ENCODE data around the gene APBB1.
"Not testable (repeated sequence)": the region's sequence is repeated elsewhere in the genome, so short reads cannot be mapped to it uniquely, and the experiment has no call there.

APBB1 gene

DNA sequence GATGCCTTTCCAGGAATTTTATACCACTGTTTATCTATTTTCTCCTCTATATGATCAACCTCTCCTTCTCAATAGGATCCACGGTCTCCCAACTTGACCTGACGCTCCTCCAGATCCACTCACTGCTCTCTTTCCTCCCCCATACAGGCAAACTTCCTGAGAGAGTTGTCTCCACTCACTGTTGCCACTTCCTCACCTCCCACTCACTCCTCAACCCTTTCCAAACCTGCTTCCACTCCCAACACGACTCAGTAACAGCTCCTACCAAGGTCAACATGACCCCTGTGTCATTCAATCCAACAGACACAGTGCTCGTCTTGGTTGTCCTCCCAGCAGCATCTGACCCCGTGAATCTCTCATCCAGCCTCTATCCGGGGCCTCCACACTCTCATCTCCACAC is 3.1 kb downstream of the APBB1 start:
- no peak for DNase-seq

DNA sequence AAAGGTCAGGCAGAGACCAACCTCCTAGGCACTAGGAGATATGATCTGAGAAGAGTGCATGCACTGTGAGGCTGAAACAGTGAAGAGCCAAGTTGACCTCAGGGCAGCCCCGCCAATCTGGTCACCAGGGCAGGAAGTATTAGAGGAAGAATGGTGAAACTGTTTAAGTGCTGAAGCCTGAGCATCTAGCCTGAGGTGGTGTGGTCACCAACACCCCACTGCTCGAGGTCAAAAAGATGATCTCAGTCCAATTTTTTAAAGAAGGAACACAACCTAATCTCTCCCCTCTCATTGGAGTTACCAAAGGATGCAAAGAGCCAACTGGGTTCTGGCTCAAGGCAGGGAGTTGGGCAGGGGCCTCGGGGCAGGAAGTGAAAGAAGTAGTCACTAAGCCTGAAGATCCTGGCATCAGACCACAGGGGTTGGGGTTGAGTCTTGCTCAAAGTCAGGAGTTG is 4.0 kb downstream of the APBB1 start:
- peak; percentile 15 for DNase-seq

DNA sequence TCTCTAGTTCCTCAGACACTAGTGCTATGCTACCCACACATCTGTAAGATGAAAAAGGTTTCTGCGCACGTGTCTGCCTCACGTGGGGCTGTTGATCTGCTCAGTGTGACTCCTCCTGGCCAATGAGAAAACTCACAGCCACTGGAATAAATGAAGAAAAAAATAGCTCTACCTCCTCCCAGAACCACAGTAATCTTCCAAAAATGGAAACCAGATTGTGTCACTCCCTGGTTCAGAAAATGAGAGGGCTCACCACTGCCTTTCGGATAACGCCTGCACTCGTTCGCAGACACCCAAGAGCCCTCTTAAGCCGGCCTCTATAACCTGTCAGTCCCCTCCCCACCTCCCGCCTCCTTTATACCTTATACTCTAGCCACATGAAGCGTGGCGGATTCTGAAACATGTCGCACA is 5.1 kb downstream of the APBB1 start:
- DNase-seq, result no peak

DNA sequence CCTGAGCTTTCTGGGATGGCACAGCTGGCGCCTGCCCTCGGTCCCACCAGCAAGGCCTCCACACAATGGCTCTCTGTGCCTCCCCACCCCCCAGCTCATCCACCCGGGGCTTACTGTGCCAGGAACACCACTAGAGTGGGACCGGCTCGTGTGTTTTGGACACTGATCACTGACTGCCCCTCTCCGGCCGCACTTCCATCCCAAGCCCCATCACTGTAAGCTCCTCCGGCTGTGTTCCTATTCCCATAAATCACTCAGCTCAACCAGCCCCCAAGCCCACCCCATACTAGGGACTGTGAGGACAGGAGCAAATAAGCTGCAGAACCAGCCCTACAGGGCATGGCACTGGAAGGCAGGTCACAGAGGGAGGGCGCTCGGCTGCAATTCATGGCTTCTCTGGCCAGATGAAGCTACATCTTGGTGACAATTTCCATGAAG is 7.3 kb downstream of the APBB1 start:
- no peak for DNase-seq

DNA sequence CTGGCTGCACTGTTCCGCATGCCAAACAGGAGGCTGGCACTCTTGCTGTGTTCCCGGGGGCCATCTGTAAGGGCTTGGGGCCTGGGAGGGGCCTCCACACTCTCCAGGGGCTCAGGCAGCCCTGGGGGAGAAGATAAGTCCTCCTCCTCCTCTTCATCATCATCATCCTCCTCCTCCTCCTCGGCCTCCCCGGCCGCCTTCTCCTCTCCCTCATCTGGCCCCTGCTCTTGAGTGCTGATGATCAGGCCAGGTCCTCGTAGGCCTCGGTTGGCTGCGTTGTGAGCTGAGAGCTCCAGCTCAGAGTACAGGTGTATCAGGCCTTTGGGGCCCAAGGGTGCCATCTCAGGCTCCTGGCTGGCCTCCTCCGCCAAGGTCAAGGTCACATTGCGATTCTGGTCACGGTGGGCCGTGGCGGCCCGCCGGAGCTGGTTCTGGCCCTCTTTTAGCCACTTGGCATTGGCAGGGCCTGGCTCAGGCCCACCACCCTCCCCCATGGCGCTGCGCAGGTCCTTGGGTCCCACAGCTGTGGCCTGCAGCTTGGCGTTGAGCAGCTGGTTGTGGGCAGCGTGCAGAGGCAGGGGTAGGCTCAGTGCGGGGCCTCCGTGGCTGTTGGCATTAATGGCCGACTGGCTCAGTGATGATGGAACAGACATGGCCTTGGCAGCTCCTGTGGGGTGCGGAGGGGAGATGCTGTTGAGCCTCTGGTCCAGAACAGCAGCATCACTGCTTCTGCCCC is 8.0 kb downstream of the APBB1 start:
- DNase-seq, result no peak

DNA sequence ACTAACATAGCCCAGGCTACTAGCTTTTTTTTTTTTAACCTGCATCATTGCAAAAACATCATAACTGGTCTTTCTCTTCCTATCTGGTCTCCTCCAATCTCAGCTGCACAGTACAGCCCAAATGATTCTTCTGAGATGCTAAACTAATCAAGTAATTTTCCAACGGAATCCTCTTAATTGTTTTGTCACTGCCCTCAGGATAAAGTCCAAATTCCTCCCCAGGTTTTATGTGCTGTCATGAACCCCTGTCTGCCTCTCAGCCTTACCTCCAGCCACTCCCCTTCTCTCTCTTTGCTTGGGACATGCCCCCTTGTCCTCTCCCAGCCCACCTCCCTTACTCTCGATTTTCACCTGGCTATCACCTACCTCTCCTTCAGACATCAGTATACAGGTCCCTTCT is 12.5 kb downstream of the APBB1 start:
- DNase-seq, result no peak

DNA sequence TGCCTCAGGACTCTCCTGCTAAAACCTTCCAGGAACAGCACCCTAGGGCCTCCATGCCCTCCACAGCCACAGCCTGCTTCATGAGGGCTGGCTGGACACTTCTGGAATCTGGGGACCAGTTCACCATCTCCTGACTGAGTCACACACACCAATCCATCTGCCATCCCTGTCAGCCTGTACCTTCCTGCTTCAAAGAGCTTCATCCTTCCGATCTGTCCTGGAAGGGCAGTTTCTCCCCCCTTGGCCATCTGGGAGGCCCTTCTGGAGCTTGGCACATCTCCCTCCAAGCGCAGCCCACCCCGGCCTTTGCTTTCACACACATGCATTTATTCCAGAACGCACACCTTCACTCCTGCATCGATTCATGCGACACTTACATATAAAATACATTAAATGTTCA is 13.0 kb downstream of the APBB1 start:
- DNase-seq, result no peak

DNA sequence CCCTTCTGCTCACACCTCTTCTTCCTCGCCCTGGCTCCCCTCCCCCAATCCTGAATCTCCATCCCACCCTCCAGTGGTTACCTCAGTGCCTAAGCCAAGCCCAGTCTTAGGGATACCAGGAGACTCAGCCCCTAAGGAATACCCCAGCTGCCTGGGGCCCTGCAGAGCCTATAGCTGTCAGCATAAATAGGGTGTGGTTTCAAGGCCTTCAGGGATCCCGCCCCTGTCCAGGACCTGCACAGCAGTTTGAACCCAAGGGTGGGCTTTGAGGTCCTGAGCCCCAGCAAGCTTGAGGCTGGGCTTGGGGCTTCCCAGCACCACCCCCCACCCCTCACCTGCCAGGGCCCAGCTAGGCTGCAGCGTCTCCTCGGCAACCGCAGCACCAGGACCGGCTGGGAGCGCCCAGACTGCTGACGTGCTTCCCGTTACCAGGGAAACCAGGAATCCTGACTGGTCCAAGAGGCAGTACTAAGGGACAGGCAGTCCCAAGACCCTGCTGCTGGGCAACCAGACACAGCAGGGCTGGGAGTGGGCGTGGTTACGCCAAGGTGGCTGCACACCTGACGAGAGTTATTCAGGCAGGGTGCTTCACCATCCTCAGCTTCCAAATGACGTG is 13.7 kb downstream of the APBB1 start:
- DNase-seq, result no peak

DNA sequence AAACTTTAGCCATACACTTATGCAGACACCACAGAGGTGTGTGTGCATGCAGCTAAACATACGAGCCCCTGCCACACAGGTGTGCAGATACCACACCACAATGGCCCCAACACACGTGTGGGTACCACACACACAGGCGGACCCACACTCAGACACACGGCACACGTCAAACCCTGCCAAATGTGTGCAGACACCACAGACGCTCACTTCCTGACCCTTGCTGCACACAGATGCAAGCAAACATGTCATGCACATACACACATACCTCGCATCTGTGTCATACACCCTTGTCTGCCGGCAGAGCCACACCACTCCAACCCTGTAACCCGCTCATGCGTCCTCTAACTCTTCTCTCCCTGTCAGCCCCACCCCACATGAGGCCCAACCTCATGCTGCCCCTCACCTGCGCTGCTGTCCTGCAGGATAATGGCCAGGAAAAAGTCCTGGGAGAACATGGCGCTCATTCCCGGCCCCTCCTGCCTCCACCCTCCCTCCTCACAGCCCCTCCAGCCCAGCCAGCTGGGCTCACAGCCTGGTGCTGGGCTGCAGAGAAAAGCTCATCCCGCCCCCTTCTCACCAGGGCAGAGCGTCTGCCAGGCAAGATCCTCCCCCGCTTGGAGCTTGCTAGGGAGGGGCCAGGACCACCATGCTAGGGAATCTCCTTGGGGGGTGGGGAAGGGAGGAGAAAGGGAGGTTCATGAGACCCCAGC is 14.4 kb downstream of the APBB1 start:
- DNase-seq, result no peak

DNA sequence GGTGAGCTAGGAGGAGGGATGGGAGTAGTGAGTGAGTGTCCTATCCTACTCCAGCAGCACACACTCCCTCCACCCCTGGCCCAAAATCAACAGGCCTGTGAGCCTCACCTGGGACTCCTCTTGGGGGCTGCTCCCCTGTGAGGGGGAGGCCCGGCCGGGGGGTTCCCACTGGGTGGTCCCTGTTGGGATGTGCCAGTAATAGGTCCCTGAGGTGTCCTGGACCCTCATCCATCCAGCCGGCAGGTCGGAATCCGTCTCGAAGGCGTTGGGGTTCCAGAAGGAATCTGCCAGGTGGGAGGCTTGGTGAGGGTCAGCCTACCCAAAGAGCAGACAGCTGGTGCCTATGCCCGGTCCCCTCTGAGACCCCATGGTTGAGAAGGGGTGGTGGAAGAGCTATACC is 15.4 kb downstream of the APBB1 start:
- no peak for DNase-seq

DNA sequence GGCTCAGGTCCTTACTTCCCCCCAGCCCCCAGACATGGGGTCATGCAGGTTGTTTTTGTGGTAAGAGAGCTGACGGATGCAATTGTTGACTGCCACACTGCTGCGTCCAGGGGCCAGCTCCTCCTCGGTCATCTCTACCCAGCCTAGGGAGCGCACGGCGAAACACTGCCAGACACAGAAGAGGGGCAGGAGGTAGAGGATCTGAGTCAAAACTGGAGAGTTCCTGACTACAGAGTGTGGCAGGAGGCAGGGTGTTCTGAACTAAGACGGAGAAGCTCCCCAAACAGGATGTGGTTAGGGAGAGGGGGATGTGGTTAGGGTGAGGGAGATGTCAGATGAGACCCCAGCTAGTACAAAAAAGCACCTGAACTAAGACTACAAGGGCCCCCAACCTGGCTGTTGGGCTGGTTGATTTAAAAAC is 16.3 kb downstream of the APBB1 start:
- peak; percentile 56 for DNase-seq

DNA sequence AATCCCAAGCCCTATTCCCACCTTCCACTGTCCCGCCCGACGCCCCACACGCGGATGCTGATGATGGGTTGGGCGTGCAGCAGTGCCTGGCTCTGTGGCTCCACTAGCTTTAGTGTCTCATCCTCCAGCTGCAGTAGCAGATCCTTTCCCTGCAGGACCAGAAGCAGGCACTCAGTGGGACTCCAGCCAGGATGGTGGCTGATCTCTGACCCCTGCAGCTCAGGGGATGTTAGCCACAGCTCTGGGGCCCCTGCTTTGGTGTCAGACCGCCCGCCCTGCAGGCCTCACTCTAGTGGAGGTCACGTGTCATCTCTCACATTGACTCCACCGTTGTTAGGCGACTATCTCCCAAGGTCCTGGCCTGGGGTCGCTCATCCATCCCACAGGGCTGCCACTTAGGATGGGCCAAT is 16.8 kb downstream of the APBB1 start:
- no peak for DNase-seq

DNA sequence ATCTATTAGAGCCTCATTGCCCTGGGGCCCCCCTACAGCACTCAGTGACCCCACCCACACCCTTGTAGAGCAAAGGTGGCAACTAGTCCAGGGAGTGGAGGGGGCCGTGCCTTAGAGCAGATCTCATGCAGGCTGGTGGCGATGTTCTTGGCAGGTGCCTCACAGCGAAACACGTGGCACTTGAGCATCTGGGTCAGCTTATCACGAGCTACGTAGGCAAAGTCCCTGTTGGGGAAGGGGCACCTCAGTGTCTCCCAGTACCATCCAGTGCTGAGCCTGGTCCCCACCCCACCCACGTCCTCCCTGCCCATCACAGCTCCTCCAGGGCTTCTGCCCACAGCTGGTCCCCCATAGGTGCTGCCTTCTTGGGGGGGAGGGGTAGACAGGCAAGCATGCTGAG is 17.4 kb downstream of the APBB1 start:
- no peak for DNase-seq

DNA sequence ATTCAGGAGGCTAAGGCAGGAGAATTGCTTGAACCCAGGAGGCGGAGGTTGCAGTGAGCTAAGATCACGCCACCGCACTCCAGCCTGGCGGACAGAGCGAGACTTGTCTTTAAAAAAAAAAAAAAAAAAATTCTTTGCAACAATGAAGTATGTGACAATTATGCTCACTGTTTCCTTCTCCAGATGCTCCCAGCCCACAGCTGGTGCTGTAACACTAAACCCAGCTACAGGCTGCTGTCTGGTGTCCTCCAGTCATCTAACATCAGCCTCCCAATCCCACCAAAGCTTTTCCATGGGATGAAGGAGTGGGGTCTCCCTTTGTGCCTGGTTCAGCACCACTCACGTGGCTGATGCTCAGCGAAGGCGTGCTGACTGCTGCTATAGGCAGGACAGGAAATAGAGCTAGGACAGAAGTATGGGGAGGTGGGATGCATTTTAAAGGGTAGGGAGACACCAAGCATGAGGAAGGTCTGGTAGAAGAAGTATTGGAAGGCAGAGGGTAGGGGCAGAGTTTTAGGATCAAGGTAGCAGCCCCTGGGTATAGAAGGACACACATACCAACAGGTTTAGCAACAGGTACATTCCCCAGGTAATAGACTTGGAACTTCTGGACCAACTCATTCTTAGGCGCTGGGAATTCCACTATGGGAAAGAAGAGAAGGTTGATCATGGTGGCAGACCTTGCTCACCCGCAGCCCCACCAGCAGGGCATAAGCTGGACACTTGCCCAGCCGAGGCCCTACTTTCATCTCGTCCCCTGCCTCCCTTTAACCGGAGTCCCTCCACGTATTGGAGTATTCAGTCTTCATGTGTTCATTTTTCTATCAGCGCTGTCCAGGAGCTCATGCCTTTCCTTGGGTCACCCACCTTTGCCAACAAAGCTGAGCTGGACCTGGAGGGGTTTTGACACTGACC is 18.2 kb downstream of the APBB1 start:
- no peak for DNase-seq

DNA sequence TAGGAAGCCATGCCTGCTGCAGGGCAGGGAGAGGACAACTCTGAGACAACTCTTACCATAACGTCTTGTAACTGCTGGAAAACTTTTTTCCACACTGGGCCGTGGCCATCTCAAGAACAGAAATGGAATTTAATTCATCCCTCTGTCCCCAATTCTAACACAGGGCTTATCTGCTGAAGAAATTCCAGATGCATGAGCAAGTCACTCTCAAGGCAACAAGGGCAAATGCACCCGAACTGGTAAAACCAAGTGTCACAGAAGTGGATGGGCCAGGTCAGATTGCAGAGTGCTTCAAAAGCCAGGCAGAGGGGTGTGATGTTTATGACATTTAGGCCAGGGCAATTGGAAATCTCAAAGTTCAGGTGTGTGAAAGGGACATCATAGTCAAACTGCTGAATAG is 21.3 kb downstream of the APBB1 start:
- DNase-seq, result no peak

DNA sequence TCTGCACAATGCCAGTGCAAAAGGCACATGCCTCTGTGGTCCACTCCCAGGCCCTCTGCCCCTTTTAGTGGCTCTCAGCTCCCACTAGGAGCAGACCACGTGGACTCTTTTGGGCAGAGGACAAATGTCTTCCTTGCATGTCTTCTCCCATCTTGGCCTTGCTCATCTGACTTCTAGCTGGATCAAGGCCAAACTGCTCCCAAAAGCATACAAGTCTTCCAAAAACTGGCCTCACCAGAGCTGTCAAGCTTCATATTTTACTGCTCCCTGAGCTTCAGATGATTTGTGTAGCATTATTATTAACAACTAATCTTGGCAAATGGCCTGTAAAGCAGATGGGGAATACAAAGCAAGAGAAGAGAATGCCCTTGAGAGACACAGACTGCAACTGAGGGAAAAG is 21.7 kb downstream of the APBB1 start:
- DNase-seq, result no peak

DNA sequence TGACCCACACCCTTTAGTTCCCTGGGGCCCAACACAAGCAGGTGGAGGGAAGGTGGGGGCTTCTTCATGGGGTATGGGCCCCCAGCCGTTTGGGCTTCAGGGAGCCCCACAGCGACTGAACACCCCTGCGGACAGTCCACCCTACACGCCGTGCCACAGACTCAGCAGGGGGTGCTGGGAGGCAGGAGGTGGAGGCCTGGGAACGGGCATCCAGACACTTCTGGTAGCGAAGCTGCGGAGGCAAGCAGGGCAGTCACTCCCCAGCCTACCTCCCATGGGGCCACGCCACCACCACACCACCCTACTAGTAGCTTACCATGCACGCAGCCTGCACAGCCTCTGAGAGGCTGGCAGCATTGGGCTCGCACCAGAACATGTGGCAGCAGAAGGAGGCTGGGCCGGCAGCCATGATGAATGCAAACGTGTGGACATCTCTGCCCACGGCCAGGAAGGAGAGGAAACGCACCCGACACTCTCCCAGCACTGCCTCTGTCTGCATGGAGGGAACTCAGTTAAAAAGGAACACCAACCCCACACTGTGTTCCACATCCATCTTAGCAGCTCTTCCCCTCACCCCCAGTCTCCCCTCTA is 23.3 kb downstream of the APBB1 start:
- no peak for DNase-seq

DNA sequence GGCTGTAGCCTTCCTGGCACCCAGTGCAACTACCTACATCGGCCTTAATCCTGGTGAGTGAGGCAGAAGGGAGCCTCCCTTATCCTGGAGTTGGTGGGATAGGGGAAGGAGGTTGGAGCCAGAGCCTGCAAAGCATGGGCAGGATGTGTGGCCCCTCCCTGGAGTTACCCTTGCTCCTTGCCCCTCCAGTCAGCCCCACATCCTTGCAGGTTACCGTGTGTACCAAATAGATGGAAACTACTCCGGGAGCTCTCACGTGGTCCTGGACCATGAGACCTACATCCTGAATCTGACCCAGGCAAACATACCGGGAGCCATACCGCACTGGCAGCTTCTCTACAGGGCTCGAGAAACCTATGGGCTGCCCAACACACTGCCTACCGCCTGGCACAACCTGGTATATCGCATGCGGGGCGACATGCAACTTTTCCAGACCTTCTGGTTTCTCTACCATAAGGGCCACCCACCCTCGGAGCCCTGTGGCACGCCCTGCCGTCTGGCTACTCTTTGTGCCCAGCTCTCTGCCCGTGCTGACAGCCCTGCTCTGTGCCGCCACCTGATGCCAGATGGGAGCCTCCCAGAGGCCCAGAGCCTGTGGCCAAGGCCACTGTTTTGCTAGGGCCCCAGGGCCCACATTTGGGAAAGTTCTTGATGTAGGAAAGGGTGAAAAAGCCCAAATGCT is 24.8 kb downstream of the APBB1 start:
- DNase-seq, result no peak

DNA sequence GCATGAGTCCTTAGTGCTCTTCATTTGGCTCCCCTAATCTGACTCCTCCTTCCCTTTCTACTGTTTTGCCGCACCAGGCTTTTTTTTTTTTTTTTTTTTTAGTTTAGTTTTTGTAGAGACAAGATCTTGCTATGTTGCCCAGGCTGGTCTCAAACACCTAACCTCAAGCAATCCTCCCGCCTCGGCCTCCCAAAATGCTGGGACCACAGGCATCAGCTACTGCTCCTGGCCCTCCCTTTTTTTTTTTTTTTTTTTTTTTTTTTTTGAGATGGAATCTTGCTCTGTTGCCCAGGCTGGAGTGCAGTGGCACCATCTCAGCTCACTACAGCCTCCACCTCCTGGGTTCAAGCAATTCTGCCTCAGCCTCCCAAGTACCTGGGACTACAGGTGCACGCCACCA is 26.6 kb downstream of the APBB1 start:
- DNase-seq, result not testable (repeated sequence)

DNA sequence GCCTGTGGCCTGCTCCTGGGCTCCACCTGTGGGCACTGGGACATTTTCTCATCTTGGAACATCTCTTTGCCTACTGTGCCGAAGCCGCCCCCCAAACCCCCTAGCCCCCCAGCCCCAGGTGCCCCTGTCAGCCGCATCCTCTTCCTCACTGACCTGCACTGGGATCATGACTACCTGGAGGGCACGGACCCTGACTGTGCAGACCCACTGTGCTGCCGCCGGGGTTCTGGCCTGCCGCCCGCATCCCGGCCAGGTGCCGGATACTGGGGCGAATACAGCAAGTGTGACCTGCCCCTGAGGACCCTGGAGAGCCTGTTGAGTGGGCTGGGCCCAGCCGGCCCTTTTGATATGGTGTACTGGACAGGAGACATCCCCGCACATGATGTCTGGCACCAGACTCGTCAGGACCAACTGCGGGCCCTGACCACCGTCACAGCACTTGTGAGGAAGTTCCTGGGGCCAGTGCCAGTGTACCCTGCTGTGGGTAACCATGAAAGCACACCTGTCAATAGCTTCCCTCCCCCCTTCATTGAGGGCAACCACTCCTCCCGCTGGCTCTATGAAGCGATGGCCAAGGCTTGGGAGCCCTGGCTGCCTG is 27.3 kb downstream of the APBB1 start:
- DNase-seq, result no peak

DNA sequence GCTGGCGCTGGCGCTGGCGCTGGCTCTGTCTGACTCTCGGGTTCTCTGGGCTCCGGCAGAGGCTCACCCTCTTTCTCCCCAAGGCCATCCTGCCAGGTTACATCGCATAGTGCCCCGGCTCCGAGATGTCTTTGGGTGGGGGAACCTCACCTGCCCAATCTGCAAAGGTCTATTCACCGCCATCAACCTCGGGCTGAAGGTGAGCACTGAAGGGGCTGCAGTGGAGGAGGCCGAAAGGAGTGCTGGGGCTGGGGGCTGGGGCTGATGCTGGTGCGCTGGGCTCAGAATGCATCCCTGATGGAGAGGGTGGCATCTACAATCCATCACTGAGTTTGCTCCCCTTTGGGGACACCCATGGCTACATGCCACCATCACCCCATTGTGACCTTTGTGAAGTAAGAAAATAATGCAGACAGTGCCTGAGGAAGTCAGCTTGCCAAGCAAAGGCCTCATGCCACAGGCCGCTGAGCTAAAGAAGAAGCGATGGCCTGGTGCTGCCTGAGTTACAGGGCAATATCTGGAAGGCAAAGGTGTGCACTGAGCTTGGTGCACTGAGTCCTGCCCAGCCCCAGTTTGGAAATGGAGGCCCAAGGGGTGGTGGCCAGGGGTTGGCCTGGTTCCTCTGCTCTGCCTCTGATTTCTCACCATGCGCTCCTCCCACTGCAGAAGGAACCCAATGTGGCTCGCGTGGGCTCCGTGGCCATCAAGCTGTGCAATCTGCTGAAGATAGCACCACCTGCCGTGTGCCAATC is 28.0 kb downstream of the APBB1 start:
- peak; percentile 20 for DNase-seq

All from hematopoietic multipotent progenitor cell treated with erythropoietin and hydrocortisone succinate and interleukin-3 and kit ligand, for 6 days (in vitro differentiated cells).